HG03139 (cell line): ENCODE data around the gene ZCCHC14.

ENCODE experiments used
- ATAC-seq: cut with Tn5 transposase; IDR thresholded peaks from one replicate; pipeline ENCODE4 v1.9.1; 2021; ENCODE audit not compliant: unreplicated experiment

Gene ZCCHC14

DNA sequence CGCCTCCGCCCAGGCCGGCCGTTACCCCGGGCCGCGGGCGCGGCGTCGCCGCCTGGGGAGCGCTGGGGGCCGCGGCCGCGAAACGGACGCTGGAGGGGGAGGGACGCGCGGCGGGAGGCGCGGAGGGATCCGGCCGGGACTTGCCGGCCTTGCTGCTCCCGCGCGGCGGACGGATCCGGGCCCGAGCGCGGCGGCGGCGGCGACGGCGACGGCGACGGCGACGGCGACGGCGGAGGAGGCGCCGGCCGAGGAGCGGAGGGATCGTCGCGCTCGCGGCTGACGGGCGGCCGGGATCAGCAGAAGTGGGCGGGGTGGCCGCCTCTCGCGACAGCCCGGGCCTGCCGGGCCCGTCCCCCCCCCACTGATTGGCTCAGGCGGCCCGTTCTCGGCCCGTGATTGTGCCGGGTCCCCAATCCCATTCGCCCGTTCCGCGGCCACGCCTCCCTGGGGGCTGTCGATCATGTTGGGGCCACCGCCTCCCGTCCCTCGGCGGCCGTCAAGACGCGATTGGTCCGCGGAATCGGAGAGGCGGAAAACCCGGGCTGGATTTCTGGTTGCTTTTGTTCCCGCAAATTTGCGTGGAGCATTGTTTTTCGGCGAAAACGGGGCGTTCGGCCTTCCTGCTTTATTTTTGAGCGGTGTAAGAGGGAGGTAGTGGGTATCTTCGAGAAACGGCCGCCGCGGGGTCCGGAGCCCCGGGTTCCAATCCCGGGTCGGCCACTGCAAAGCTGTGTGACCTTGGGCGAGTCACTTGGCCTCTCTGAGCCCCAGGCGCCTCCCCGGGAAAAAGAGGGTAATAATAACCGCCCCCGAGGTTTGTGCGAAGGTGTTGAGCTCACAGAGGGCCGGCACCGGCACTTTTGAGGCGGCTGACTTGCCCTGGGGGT lies at the start of gene ZCCHC14:
TSS of gene ZCCHC14 (minus strand) at position 304 of the 887 bp plus-strand sequence. CDS start 786 bp downstream, outside the sequence.
- peak; percentile 77 for ATAC-seq

DNA sequence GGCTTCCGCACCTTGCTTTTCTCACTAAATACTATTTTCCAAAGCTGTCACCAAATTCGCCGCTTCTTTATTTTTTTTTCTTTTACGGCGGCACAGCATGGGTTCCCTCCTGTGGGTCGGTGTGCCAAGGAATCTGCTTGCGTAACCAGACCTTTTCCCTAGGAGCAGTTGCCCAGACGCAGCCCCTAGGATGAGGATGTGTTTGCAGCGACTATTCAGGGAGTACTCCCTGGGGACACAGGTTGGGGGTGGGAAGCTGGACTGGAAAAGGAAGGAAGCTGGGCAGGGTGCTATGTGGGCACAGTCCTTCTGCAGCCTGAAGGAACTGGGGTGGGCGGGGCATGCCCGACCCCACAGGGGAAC lies 49.0 kb upstream of the ZCCHC14 start:
- ATAC-seq: no peak

GRCh38 chr16:87541147-87541871 lies 48.5 kb upstream of the ZCCHC14 start:
- ATAC-seq: no peak

GRCh38 chr16:87540897-87541146 lies 48.0 kb upstream of the ZCCHC14 start:
- ATAC-seq: no peak

DNA sequence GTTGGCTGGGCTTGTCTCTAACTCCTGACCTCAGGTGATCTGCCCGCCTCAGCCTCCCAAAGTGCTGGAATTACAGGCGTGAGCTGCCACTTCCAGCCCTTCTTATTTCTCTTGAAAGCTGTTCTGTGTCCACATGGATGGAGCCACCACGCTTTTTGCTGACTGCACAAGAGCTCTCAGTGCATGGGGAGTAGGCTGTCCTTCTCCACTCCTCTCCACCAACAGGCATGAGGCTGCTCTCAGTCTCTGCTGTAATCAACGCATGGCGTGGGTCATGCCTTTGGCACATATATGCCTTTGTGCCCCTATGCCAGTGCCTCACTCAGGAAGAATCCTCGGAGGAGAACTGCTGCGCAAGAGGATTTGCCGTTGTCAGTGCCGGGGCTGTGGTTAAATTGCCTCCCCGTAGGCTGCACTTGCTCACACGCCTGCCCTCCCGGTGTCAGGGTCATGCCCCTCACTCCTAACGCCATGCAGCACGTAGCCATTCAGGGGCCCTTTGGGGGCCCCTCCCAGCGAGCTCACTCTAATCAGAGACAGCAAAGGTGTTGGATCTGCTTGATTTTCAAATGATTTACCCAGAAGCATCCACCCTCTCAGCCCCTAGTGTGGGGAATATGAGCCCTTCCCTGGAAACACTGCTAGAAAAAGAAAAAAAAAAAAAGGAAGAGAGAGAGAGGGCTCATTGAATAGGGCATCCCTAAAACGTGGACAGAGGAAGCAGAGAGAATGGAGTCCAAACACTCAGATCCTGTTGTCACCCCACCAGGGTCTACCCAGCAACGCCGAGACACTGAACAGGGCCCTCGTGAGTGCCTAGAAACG lies 47.5 kb upstream of the ZCCHC14 start:
- no peak for ATAC-seq

GRCh38 chr16:87539113-87539512 lies 46.3 kb upstream of the ZCCHC14 start:
- no peak for ATAC-seq

DNA sequence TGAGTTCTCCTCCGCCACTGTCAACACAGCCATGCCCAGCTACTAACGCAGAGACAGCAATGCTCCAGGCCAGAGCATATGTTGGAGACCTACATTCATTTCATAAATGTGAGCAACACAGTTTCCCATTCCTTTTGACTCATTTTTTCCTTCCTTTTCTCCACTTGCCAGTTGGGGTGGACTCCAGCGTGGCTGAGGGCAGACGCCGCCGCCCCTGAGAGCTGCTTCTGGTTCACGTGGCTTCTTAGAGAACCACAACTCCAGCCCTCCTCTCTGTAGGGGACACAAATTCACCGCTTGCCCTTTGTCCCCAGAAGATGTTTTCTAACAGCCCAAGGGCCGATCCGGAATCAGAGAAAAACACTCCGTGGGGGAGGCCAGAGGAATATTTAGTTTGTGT lies 45.8 kb upstream of the ZCCHC14 start:
- no peak for ATAC-seq

DNA sequence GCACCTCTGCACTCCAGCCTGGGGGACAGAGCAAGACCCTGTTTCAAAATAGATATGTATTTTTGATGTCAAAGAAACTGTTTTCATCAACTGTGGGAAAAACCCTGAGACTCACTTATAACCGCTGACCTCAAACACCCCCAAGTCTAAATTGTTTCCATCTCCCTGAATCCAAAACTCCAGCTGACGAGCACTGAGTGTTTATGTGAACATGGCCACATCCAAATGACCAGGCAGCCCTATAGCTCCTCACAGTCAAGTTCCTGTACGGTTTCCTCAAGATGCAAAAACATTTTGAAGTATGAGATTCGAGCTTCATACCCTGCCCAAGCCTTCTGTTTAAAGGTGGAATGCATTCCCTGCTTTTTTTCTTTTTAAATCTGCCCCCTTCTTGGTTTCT lies 45.3 kb upstream of the ZCCHC14 start:
- no peak for ATAC-seq

DNA sequence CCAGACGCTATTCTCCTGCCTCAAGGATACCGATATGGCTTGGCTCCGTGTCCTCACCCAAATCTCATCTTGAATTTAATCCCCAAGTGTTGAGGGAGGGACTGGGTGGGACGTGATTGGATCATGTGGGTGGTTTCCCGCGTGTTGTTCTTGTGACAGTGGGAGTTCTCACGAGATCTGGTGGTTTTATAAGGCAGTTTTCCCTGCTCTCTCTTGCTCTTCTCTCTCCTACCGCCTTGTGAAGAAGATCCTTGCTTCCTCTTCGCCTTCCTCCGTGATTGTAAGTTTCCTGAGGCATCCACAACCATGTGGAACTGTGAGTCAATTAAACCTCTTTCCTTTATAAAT lies 43.9 kb upstream of the ZCCHC14 start:
- ATAC-seq: no peak

DNA sequence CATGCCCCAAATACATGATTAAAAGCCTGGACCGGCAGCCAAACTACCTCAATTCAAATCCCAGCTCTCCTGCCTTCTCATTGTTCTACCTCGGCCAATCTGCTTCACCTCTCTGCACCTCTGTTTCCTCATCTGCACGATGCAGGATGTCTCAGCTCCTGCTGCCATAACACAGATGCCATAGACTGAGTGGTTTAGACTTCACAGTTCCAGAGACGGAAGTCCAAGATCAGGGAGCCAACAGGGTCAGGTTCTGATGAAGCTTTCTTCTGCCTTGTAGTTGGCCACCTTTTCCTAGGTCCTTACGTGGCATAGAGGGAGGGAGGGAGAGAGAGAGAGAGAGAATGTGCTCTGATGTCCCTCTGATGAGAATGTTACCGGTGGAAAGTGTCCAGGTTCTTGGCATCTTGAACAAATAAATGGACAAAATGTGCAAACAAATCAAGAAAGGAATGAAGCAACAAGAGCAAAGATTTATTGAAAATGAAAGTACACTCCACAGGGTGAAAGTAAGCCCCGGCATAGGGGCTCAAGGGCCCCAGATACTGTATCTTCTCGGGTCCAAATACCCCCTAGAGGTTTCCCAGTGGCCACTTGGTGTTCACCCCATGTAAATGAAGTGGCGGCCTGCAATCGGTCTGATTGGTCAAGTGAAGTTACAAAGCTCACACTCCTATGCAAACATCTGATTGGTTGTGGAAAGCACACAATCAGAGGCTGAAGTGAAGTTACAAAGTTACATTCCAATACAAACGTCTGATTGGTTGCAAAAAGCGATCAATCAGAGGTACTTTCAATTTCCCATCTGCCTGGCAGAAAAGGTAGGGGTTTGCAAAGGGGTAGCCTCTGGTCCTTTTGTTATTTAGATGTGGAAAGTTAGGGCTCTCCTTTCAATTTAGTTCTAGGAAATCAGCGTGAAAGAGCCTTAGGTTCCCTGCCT lies 43.3 kb upstream of the ZCCHC14 start:
- no peak for ATAC-seq

DNA sequence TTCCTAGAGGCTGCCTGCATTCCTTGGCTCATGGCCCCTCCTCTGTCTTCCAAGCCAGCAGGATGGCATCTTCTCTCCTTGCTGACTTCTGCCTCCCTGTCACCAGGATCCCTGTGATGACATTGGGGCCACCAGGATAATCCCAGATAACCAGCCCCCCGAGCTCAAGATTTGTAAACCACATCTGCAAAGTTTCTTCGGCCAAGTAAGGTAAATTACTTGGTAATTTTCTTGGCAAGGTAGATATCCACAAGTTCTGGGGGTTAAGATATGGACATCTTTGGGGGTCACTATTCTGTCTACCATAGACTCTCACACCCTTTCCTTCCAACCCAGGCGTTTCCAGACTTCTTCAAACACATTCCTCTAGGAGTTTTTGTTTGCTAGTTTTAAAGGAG lies 42.6 kb upstream of the ZCCHC14 start:
- ATAC-seq: no peak

GRCh38 chr16:87534751-87535150 lies 41.9 kb upstream of the ZCCHC14 start:
- no peak for ATAC-seq

GRCh38 chr16:87534030-87534653 lies 41.3 kb upstream of the ZCCHC14 start:
- ATAC-seq: no peak

DNA sequence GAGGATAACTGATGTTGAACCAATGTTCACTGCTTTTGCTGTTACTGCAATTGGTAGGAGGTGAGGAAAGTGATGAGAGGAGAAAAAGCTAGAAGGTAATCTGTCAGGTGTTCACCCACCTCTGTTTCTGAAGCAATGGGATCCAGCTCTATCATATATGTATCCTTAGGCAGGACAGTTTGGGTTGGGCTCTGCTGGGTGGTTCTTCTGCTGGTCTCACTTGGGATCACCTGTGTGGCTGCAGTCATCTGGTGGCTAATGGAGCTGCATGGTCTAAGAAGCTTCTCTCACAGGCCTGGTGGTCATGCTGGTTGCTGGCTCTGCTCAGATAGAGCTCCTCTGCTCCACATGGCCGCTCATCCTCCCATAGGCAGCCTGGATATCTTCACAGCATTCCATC lies 40.2 kb upstream of the ZCCHC14 start:
- no peak for ATAC-seq

DNA sequence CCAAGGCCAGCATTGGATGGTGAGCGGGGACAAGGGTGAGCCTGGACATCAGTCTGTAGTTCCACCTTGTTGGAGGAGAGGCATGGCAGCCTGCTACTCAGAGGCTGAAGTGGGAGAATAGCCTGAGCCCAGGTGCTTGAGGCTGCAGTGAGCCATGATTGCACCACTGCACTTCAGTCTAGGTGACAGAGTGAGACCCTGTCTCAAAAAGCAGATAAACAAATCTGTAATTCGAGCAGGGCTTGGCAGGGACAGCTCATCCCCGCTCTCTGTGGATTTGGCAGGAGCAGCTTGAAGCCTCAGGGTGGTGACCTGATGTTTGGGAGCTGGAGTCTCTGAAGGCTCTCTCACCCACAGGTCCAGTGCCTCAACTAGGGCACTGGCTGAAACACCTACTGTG lies 38.6 kb upstream of the ZCCHC14 start:
- no peak for ATAC-seq

- no peak for ATAC-seq
These were observed 36.1 kb upstream of the ZCCHC14 start for GRCh38 chr16:87528690-87529579.

- no peak for ATAC-seq
These were observed 34.4 kb upstream of the ZCCHC14 start for GRCh38 chr16:87527055-87527724.

DNA sequence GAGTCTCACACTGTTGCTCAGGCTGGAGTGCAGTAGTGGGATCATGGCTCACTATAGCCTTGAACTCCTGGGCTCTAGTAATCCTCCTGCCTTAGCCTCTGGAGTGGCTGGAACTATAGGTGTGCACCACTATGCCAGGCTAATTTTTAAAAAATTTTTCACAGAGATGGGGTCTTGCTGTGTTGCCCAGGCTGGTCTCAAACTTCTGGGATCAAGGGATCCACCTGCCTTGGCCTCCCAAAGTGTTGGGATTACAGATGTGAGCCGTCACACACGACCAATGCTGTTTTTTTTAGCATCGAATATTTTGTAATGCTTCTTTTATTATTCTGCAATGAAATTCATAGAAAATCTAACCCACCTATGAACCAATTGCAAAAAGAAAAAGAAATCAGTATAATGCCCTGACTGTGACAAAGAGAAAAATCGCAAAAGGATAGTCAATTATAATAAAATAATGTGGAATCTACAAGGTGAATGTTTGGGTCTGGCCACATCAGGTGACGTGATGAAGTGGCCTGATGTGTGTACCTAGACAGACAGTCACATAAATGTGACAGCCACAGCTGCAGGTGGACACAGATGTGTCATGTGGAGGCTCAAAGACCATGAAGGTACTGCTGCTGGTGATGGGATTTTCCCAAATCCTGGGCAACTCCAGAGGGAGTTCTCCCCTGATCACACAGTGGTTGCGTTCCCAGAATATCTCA lies 33.6 kb upstream of the ZCCHC14 start:
- no peak for ATAC-seq
